IMR-90 (cell line): Measurements from ENCODE around the gene TMEM140. TPM values are rescaled to one million over a fixed set of nuclear protein-coding genes. Genes with fewer than 3 reads are reported as not detected.

ENCODE experiments used
- ATAC-seq: fragments of 200-7000 bp; cut with Tn5 transposase; 2 replicates; pipeline ENCODE4 v1.9.1; 2020; ENCODE audit warnings: low read depth, mild to moderate bottlenecking, moderate library complexity
- BruUV-seq: library from RNA; stranded (reverse); fragments of 400-500 nt; replicated peaks from 2 replicates; lab custom pipeline; 2021; lab: Mats Ljungman, UMichigan
- CTCF ChIA-PET: fragments of 300-600 bp; formaldehyde crosslinking; extraction: SDS; loops from one replicate; lab custom pipeline; 2021; ENCODE audit warnings: antibody characterized with exemption; lab: Yijun Ruan, JAX
- POLR2A ChIA-PET: fragments of 300-600 bp; sonication (Branson Sonifier 250); formaldehyde crosslinking; loops from one replicate; lab custom pipeline; 2022; ENCODE audit warnings: antibody characterized with exemption; ENCODE audit not compliant: unreplicated experiment; lab: Charles Lee
- DNase-seq: peaks from one replicate; pipeline ENCODE4 v3.0.0; 2013
- H2AFZ ChIP-seq: replicated peaks from 2 replicates; pipeline ENCODE3; 2013; ENCODE audit warnings: low read length, mild to moderate bottlenecking; ENCODE audit not compliant: poor library complexity
- H2AK5ac ChIP-seq: 2 replicates; pipeline ENCODE4 v1.6.1; 2013; ENCODE audit warnings: low read depth, low read length, inconsistent platforms
- H2AK9ac ChIP-seq: replicated peaks from 2 replicates; pipeline ENCODE3; 2013; ENCODE audit warnings: mild to moderate bottlenecking, low read depth, low read length, moderate library complexity; ENCODE audit not compliant: poor library complexity
- H2BK120ac ChIP-seq: 2 replicates; pipeline ENCODE4 v1.6.1; 2013; ENCODE audit warnings: low read depth, low read length, inconsistent platforms
- H2BK15ac ChIP-seq: 3 replicates; pipeline ENCODE4 v1.6.1; 2013; ENCODE audit warnings: low read depth, low read length, inconsistent platforms
- H2BK20ac ChIP-seq: 2 replicates; pipeline ENCODE4 v1.6.1; 2013; ENCODE audit warnings: low read depth, mild to moderate bottlenecking, inconsistent platforms, low read length, moderate library complexity
- H2BK5ac ChIP-seq: 2 replicates; pipeline ENCODE4 v1.6.1; 2013; ENCODE audit warnings: mild to moderate bottlenecking, low read depth, low read length, inconsistent platforms; ENCODE audit not compliant: poor library complexity, severe bottlenecking
- H3K14ac ChIP-seq: replicated peaks from 2 replicates; pipeline ENCODE4 v1.6.1; 2013; ENCODE audit warnings: low read depth, low read length, inconsistent platforms
- H3K18ac ChIP-seq: 2 replicates; pipeline ENCODE4 v1.6.1; 2013; ENCODE audit warnings: low read depth, low read length, control low read depth
- H3K23ac ChIP-seq: 2 replicates; pipeline ENCODE4 v1.6.1; 2013; ENCODE audit warnings: low read depth, low read length, inconsistent platforms
- H3K27ac ChIP-seq: 2 replicates; pipeline ENCODE4 v1.5.1; 2013; ENCODE audit warnings: mild to moderate bottlenecking, control low read depth, low read length; ENCODE audit not compliant: insufficient read depth
- H3K27me3 ChIP-seq: 2 replicates; pipeline ENCODE4 v1.6.1; 2013; ENCODE audit warnings: low read length; ENCODE audit not compliant: control insufficient read depth, insufficient read depth
- H3K36me3 ChIP-seq: 2 replicates; pipeline ENCODE4 v1.6.1; 2013; ENCODE audit warnings: low read length, mixed read lengths; ENCODE audit not compliant: control insufficient read depth, insufficient read depth
- H3K4ac ChIP-seq: 2 replicates; pipeline ENCODE4 v1.6.1; 2013; ENCODE audit warnings: low read depth, low read length, inconsistent platforms
- H3K4me1 ChIP-seq: 2 replicates; pipeline ENCODE4 v1.6.1; 2013; ENCODE audit warnings: low read length, mixed read lengths; ENCODE audit not compliant: control insufficient read depth, insufficient read depth
- H3K4me2 ChIP-seq: 2 replicates; pipeline ENCODE4 v1.6.1; 2013; ENCODE audit warnings: low read depth, mild to moderate bottlenecking, control low read depth, low read length, moderate library complexity
- H3K4me3 ChIP-seq: 2 replicates; pipeline ENCODE4 v1.5.1; 2013; ENCODE audit warnings: low read depth, mild to moderate bottlenecking, control low read depth, low read length, moderate library complexity; ENCODE audit not compliant: insufficient read depth
- H3K56ac ChIP-seq: 2 replicates; pipeline ENCODE4 v1.6.1; 2013; ENCODE audit warnings: low read length, inconsistent platforms; ENCODE audit not compliant: insufficient read depth; ENCODE audit errors: extremely low read depth
- H3K79me1 ChIP-seq, 2 experiments: 2 replicates each; pipeline ENCODE4 v1.6.1; 2013; ENCODE audit warnings: low read length in 2 of 2, inconsistent platforms in 1 of 2, low read depth in 1 of 2
- H3K9ac ChIP-seq: 2 replicates; pipeline ENCODE4 v1.6.1; 2013; ENCODE audit warnings: low read depth, low read length, control low read depth
- H3K9me1 ChIP-seq: 2 replicates; pipeline ENCODE4 v1.6.1; 2013; ENCODE audit warnings: low read length, inconsistent platforms; ENCODE audit not compliant: insufficient read depth
- H3K9me3 ChIP-seq: 2 replicates; pipeline ENCODE4 v1.6.1; 2013; ENCODE audit warnings: low read length; ENCODE audit not compliant: control insufficient read depth, insufficient read depth
- H4K20me1 ChIP-seq: 2 replicates; pipeline ENCODE4 v1.6.1; 2013; ENCODE audit warnings: low read length, inconsistent platforms; ENCODE audit not compliant: insufficient read depth
- H4K5ac ChIP-seq: 2 replicates; pipeline ENCODE4 v1.6.1; 2013; ENCODE audit warnings: mild to moderate bottlenecking, low read depth, low read length, control low read depth
- H4K8ac ChIP-seq, 2 experiments: 2 replicates each; pipeline ENCODE4 v1.6.1; 2013; ENCODE audit warnings: low read depth in 2 of 2, low read length in 2 of 2, control low read depth in 1 of 2, inconsistent platforms in 1 of 2
- H4K91ac ChIP-seq: 2 replicates; pipeline ENCODE4 v1.6.1; 2013; ENCODE audit warnings: low read depth, low read length, inconsistent platforms; ENCODE audit not compliant: insufficient read depth
- MAFK ChIP-seq: IDR thresholded peaks from 2 replicates; pipeline ENCODE4 v1.6.1; 2012; ENCODE audit warnings: low read depth, low read length, improper control_type of control experiment
- POLR2A ChIP-seq: IDR thresholded peaks from 2 replicates; pipeline ENCODE4 v1.6.1; 2012; ENCODE audit warnings: mild to moderate bottlenecking, low read depth, low read length
- WGBS, 2 experiments: methylation state at CpG; one replicate each; pipeline versions ENCODE4 v1.1.5 to v1.1.7; 2013; ENCODE audit warnings: missing lambda C conversion rate in 2 of 2; ENCODE audit not compliant: insufficient read length in 1 of 2; ENCODE audit errors: extremely low coverage in 2 of 2; 5-methylcytosine and 5-hydroxymethylcytosine counted together
- dilution Hi-C: fragments of 300-500 bp; cut with HindIII; formaldehyde crosslinking; loops from one replicate; pipeline ENCODE4 v1.14.3; 2018; ENCODE audit warnings: low sequenced_read_pairs; ENCODE audit not compliant: unreplicated experiment
- in situ Hi-C: fragments of 300-500 bp; cut with MboI; formaldehyde crosslinking; loops from 3 replicates; pipeline ENCODE4 v1.14.3; 2019; ENCODE audit warnings: low sequenced_read_pairs, inconsistent platforms, mixed read lengths
- intact Hi-C: fragments of 100-400 bp; cut with micrococcal nuclease; formaldehyde crosslinking; loops from 2 replicates; pipeline ENCODE4 v1.10.0; 2022
- polyA plus RNA-seq, 3 experiments: library from polyadenylated mRNA; depleted of rRNA; stranded (reverse); fragments of >200 nt; gene quantifications; 2 replicates each; pipeline ENCODE4 v1.2.3, GENCODE V29; 2012; ENCODE audit warnings: low replicate concordance in 1 of 3
- total RNA-seq: library from RNA; depleted of rRNA; stranded (reverse); fragments of >200 nt; gene quantifications from 2 replicates; pipeline ENCODE4 v1.2.3, GENCODE V29; 2012

Gene TMEM140
- total and polyA plus RNA-seq, 2 of the 4 experiments (the other 2 are of a cell fraction) = 0.24 to 0.72 TPM

GRCh38 chr7:135189221-135189662 is 41.4 kb downstream of the TMEM140 start:
- H4K5ac ChIP-seq = no peak overlapping the region
- H2BK20ac ChIP-seq = no peak overlapping the region
- H4K8ac ChIP-seq = no peak overlapping the region
- H3K36me3 ChIP-seq = peaks cover 48% of the 10 kb centered on the region
- dilution Hi-C loops = no loop called here
- no peaks in the 10 kb centered on the region for H3K27me3 ChIP-seq
- no peak overlapping the region for H3K4ac ChIP-seq
- no peak overlapping the region for H2AFZ ChIP-seq
- H3K9me1 ChIP-seq = peaks cover 11% of the 10 kb centered on the region
- no peak overlapping the region for H2BK15ac ChIP-seq
- H4K20me1 ChIP-seq = no peaks in the 10 kb centered on the region
- H2BK5ac ChIP-seq = no peak overlapping the region
- CTCF ChIA-PET = no interaction called here
- no peak overlapping the region for H2BK120ac ChIP-seq
- no peak overlapping the region for H3K56ac ChIP-seq
- no peak overlapping the region for H2AK9ac ChIP-seq
- no peak overlapping the region for H3K18ac ChIP-seq
- no peak overlapping the region for H3K23ac ChIP-seq
- no peak overlapping the region for H3K14ac ChIP-seq
- TF ChIP-seq MAFK = peak; percentile 73
- TF ChIP-seq POLR2A = no peak
- no peak overlapping the region for H3K4me2 ChIP-seq
- no peak overlapping the region for H4K91ac ChIP-seq
- no TSS peak for BruUV-seq
- no peak overlapping the region for H3K9ac ChIP-seq
- H3K79me1 ChIP-seq = 0 out of 4 replicates have a peak, but pooled peaks cover 0 to 11% of the 10 kb centered on the region in 2 experiments
- intact Hi-C loops = no loop called here
- in situ Hi-C loops = no loop called here
- H3K4me1 ChIP-seq = peaks cover 9% of the 10 kb centered on the region
- H2AK5ac ChIP-seq = no peak overlapping the region
- H3K4me3 ChIP-seq = no peak overlapping the region
- H3K9me3 ChIP-seq = peaks cover 4% of the 10 kb centered on the region; the same call in 1 of the 2 replicates
- DNase-seq (no peak), ATAC-seq (no peak)
- POLR2A ChIA-PET = no interaction called here
- 100% methylated on average over 2 of the region's 6 CpGs; no CpG with 5 or more reads in 1 of the 2 experiments for WGBS, 2 experiments
- no peak overlapping the region for H3K27ac ChIP-seq
